Measurements from ENCODE around the gene ARRDC5. TPM values are rescaled to one million over a fixed set of nuclear protein-coding genes. Genes with fewer than 3 reads are reported as not detected.

The ARRDC5 gene
- polyA plus RNA-seq, 1 donor from 2014 or later = not detected

- no peaks in the 10 kb centered on the region for H4K20me1 ChIP-seq (ENCODE audit: insufficient read depth)
- no peaks in the 10 kb centered on the region for H3K9me2 ChIP-seq (ENCODE audit: insufficient read depth, low read length)
- H3K27me3 ChIP-seq (ENCODE audit: insufficient read depth, low read depth, low read length) = no peaks in the 10 kb centered on the region
- no peaks in the 10 kb centered on the region for H3K36me3 ChIP-seq (ENCODE audit: insufficient read depth, low read length)
- H3K4me3 ChIP-seq (ENCODE audit: low read length) = no peak overlapping the region
- H3K9ac ChIP-seq (ENCODE audit: low read length) = no peak overlapping the region
- TF ChIP-seq POLR2AphosphoS5 (IDR thresholded peaks at IDR 0.05) (no peak), EP300 (conservative IDR thresholded peaks at IDR 0.05; ENCODE audit: poor library complexity, severe bottlenecking) (no peak), REST (IDR thresholded peaks at IDR 0.05; ENCODE audit: borderline replicate concordance) (no peak), CTCF (IDR thresholded peaks at IDR 0.05; ENCODE audit: poor library complexity, severe bottlenecking) (no peak), EZH2 (IDR thresholded peaks at IDR 0.05; ENCODE audit: borderline replicate concordance, insufficient read depth, low read length, poor library complexity, severe bottlenecking) (no peak), RAD21 (conservative IDR thresholded peaks at IDR 0.05) (no peak), SMC3 (conservative IDR thresholded peaks at IDR 0.05; ENCODE audit: poor library complexity) (no peak), MXI1 (conservative IDR thresholded peaks at IDR 0.05; ENCODE audit: poor library complexity, severe bottlenecking) (no peak), TAF1 (IDR thresholded peaks at IDR 0.05; ENCODE audit: low read depth) (no peak)
- no peaks in the 10 kb centered on the region for H3K9me3 ChIP-seq (ENCODE audit: low read length)
- H3K27ac ChIP-seq (ENCODE audit: low read length) = no peak overlapping the region
- no peaks in the 10 kb centered on the region for H3F3A ChIP-seq (ENCODE audit: insufficient read depth, low read length, poor library complexity, severe bottlenecking)
- H3K79me2 ChIP-seq (replicated peaks; ENCODE audit: insufficient read depth, low read length) = no peaks in the 10 kb centered on the region
- no peak overlapping the region for H2AFZ ChIP-seq (ENCODE audit: low read depth, low read length)
- H3K4me2 ChIP-seq (ENCODE audit: low read length) = no peak overlapping the region
Measured at GRCh38 chr19:4922530-4923275, 20.0 kb upstream of the ARRDC5 start.

- Histone ChIP-seq H3K36me3 (ENCODE audit: insufficient read depth, low read length) (no peaks in the 10 kb centered on the region), H3K27ac (ENCODE audit: low read length) (no peak overlapping the region), H3K79me2 (replicated peaks; ENCODE audit: insufficient read depth, low read length) (peaks cover 13% of the 10 kb centered on the region), H3K4me2 (ENCODE audit: low read length) (no peak overlapping the region), H3F3A (ENCODE audit: insufficient read depth, low read length, poor library complexity, severe bottlenecking) (no peaks in the 10 kb centered on the region), H3K9me2 (ENCODE audit: insufficient read depth, low read length) (no peaks in the 10 kb centered on the region), H3K9ac (ENCODE audit: low read length) (no peak overlapping the region), H3K4me3 (ENCODE audit: low read length) (no peak overlapping the region), H4K20me1 (ENCODE audit: insufficient read depth) (no peaks in the 10 kb centered on the region), H2AFZ (ENCODE audit: low read depth, low read length) (no peak overlapping the region), H3K27me3 (ENCODE audit: insufficient read depth, low read depth, low read length) (no peaks in the 10 kb centered on the region), H3K9me3 (ENCODE audit: low read length) (no peaks in the 10 kb centered on the region)
- TF ChIP-seq SMC3 (conservative IDR thresholded peaks at IDR 0.05; ENCODE audit: poor library complexity) (no peak), RAD21 (conservative IDR thresholded peaks at IDR 0.05) (no peak), CTCF (IDR thresholded peaks at IDR 0.05; ENCODE audit: poor library complexity, severe bottlenecking) (no peak)
Measured at GRCh38 chr19:4916292-4917082, 13.8 kb upstream of the ARRDC5 start.
